HEK293 (cell line): ENCODE measurements around the gene PRKCA.
A peak's percentile ranks its signal among the peaks of the same experiment; 100 is the strongest.

Experiments used
- CTCF ChIA-PET: fragments of 350-600 bp; formaldehyde crosslinking; extraction: SDS; loops from one replicate; lab custom pipeline; 2021; ENCODE audit warnings: antibody characterized with exemption; lab: Yijun Ruan, JAX
- POLR2A ChIA-PET: fragments of 300-600 bp; formaldehyde crosslinking; extraction: SDS; loops from one replicate; lab custom pipeline; 2020; ENCODE audit warnings: antibody characterized with exemption, inconsistent platforms; lab: Yijun Ruan, JAX
- H3K27ac ChIP-seq: fragments of 200-500 bp; sonication (Bioruptor generic); 2 replicates; pipeline ENCODE4 v1.5.1; 2014; ENCODE audit warnings: low read depth, low read length, control low read depth, inconsistent platforms; ENCODE audit errors: extremely low read depth
- H3K36me3 ChIP-seq, 2 experiments: fragments of 200-500 bp in 1 of 2; sonication (Bioruptor generic) in 1 of 2; 1 replicate in 1 of 2; 2 replicates in 1 of 2; pipeline ENCODE4 v1.5.1; 2014 to 2017; ENCODE audit warnings: inconsistent platforms in 2 of 2, low read length in 2 of 2; ENCODE audit not compliant: control insufficient read depth in 2 of 2, insufficient read depth in 1 of 2
- H3K4me1 ChIP-seq: fragments of 200-500 bp; sonication (Bioruptor generic); 2 replicates; pipeline ENCODE4 v1.5.1; 2014; ENCODE audit warnings: mild to moderate bottlenecking, low read length, inconsistent platforms; ENCODE audit not compliant: control insufficient read depth, insufficient read depth
- H3K4me3 ChIP-seq: 2 replicates; pipeline ENCODE4 v1.5.1; 2011; ENCODE audit warnings: low read depth, mild to moderate bottlenecking, control low read depth, low read length, moderate library complexity
- H3K9me3 ChIP-seq: fragments of 200-500 bp; sonication (Bioruptor generic); 2 replicates; pipeline ENCODE4 v1.5.1; 2014; ENCODE audit warnings: low read depth, low read length, inconsistent platforms; ENCODE audit not compliant: control insufficient read depth, insufficient read depth
- BCL11A ChIP-seq: fragments of 450-650 bp; formaldehyde crosslinking; IDR thresholded peaks from 2 replicates; pipeline ENCODE4 v1.5.1; 2016; ENCODE audit warnings: low read depth, missing biosample characterization, missing genetic modification characterization
- GLI2 ChIP-seq: fragments of 450-650 bp; formaldehyde crosslinking; IDR thresholded peaks from 2 replicates; pipeline ENCODE4; 2017; ENCODE audit warnings: missing biosample characterization, missing genetic modification characterization, low read depth, borderline replicate concordance
- GLIS1 ChIP-seq: fragments of 450-650 bp; formaldehyde crosslinking; IDR thresholded peaks from 2 replicates; pipeline ENCODE4 v1.5.1; 2016; ENCODE audit warnings: missing biosample characterization, missing genetic modification characterization
- OSR2 ChIP-seq: fragments of 450-650 bp; formaldehyde crosslinking; IDR thresholded peaks from 2 replicates; pipeline ENCODE4 v1.5.1; 2016; ENCODE audit warnings: missing biosample characterization, missing genetic modification characterization
- SALL2 ChIP-seq: fragments of 450-650 bp; formaldehyde crosslinking; IDR thresholded peaks from 2 replicates; pipeline ENCODE4 v1.5.0; 2017; ENCODE audit warnings: missing biosample characterization, mild to moderate bottlenecking, missing genetic modification characterization, borderline replicate concordance
- TRIM28 ChIP-seq: IDR thresholded peaks from 2 replicates; pipeline ENCODE4 v1.6.1; 2011; ENCODE audit warnings: low read length, control low read depth, borderline replicate concordance
- ZBTB21 ChIP-seq: fragments of 450-650 bp; formaldehyde crosslinking; IDR thresholded peaks from 2 replicates; pipeline ENCODE4 v1.5.1; 2017; ENCODE audit warnings: missing biosample characterization, missing genetic modification characterization
- ZBTB8A ChIP-seq: fragments of 450-650 bp; formaldehyde crosslinking; IDR thresholded peaks from 2 replicates; pipeline ENCODE4 v1.5.1; 2016; ENCODE audit warnings: missing biosample characterization, missing genetic modification characterization
- ZEB2 ChIP-seq: fragments of 450-650 bp; formaldehyde crosslinking; IDR thresholded peaks from 2 replicates; pipeline ENCODE4 v1.5.1; 2016; ENCODE audit warnings: missing biosample characterization, missing genetic modification characterization
- ZNF2 ChIP-seq: fragments of 450-650 bp; formaldehyde crosslinking; IDR thresholded peaks from 2 replicates; pipeline ENCODE4 v1.5.1; 2016; ENCODE audit warnings: missing biosample characterization, missing genetic modification characterization
- ZNF214 ChIP-seq: fragments of 450-650 bp; formaldehyde crosslinking; IDR thresholded peaks from 2 replicates; pipeline ENCODE4 v1.5.1; 2017; ENCODE audit warnings: missing biosample characterization, mild to moderate bottlenecking, missing genetic modification characterization, borderline replicate concordance
- ZNF23 ChIP-seq: fragments of 450-650 bp; formaldehyde crosslinking; IDR thresholded peaks from 2 replicates; pipeline ENCODE4 v1.5.1; 2016; ENCODE audit warnings: missing biosample characterization, missing genetic modification characterization, borderline replicate concordance
- ZNF366 ChIP-seq: fragments of 450-650 bp; formaldehyde crosslinking; conservative IDR thresholded peaks from 2 replicates; pipeline ENCODE4 v1.5.1; 2016; ENCODE audit warnings: missing biosample characterization, missing genetic modification characterization
- ZNF391 ChIP-seq: fragments of 450-650 bp; formaldehyde crosslinking; IDR thresholded peaks from 2 replicates; pipeline ENCODE4 v1.5.1; 2016; ENCODE audit warnings: low read depth, missing biosample characterization, missing genetic modification characterization, borderline replicate concordance
- ZNF404 ChIP-seq: fragments of 450-650 bp; formaldehyde crosslinking; IDR thresholded peaks from 2 replicates; pipeline ENCODE4 v1.5.1; 2017; ENCODE audit warnings: missing biosample characterization, missing genetic modification characterization
- ZNF473 ChIP-seq: fragments of 450-650 bp; formaldehyde crosslinking; IDR thresholded peaks from 2 replicates; pipeline ENCODE4 v1.5.1; 2017; ENCODE audit warnings: missing biosample characterization, missing genetic modification characterization
- ZNF623 ChIP-seq: fragments of 450-650 bp; formaldehyde crosslinking; IDR thresholded peaks from 2 replicates; pipeline ENCODE4 v1.5.1; 2016; ENCODE audit warnings: missing biosample characterization, missing genetic modification characterization
- ZNF629 ChIP-seq: fragments of 450-650 bp; formaldehyde crosslinking; IDR thresholded peaks from 2 replicates; pipeline ENCODE4 v1.5.1; 2017; ENCODE audit warnings: missing biosample characterization, missing genetic modification characterization
- ZNF664 ChIP-seq: fragments of 450-650 bp; formaldehyde crosslinking; IDR thresholded peaks from 2 replicates; pipeline ENCODE4 v1.5.1; 2016; ENCODE audit warnings: missing biosample characterization, missing genetic modification characterization
- ZNF776 ChIP-seq: fragments of 450-650 bp; formaldehyde crosslinking; IDR thresholded peaks from 2 replicates; pipeline ENCODE4 v1.5.0; 2017; ENCODE audit warnings: missing biosample characterization, missing genetic modification characterization, borderline replicate concordance
- TF ChIP-seq, protein P1 (sequence below): fragments of 450-650 bp; formaldehyde crosslinking; IDR thresholded peaks from 2 replicates; pipeline ENCODE4 v1.5.1; 2017; ENCODE audit warnings: missing biosample characterization, missing genetic modification characterization
- TF ChIP-seq, protein P2 (sequence below): fragments of 450-650 bp; formaldehyde crosslinking; IDR thresholded peaks from 2 replicates; pipeline ENCODE4 v1.5.1; 2016; ENCODE audit warnings: missing biosample characterization, missing genetic modification characterization
- TF ChIP-seq, protein P3 (sequence below): fragments of 450-650 bp; formaldehyde crosslinking; IDR thresholded peaks from 2 replicates; pipeline ENCODE4 v1.5.1; 2016; ENCODE audit warnings: missing biosample characterization, missing genetic modification characterization
- TF ChIP-seq, protein P4 (sequence below): fragments of 450-650 bp; formaldehyde crosslinking; IDR thresholded peaks from 2 replicates; pipeline ENCODE4 v1.5.1; 2017; ENCODE audit warnings: missing biosample characterization, missing genetic modification characterization
- TF ChIP-seq, protein P5 (sequence below): fragments of 450-650 bp; formaldehyde crosslinking; IDR thresholded peaks from 2 replicates; pipeline ENCODE4; 2016; ENCODE audit warnings: missing biosample characterization, missing genetic modification characterization
- TF ChIP-seq, protein P6 (sequence below): fragments of 450-650 bp; formaldehyde crosslinking; IDR thresholded peaks from 2 replicates; pipeline ENCODE4 v1.5.0; 2017; ENCODE audit warnings: missing biosample characterization, missing genetic modification characterization, borderline replicate concordance
- TF ChIP-seq, protein P7 (sequence below): IDR thresholded peaks from 2 replicates; pipeline ENCODE4 v1.6.1; 2011; ENCODE audit warnings: mild to moderate bottlenecking, low read depth, low read length, borderline replicate concordance

Gene PRKCA

DNA sequence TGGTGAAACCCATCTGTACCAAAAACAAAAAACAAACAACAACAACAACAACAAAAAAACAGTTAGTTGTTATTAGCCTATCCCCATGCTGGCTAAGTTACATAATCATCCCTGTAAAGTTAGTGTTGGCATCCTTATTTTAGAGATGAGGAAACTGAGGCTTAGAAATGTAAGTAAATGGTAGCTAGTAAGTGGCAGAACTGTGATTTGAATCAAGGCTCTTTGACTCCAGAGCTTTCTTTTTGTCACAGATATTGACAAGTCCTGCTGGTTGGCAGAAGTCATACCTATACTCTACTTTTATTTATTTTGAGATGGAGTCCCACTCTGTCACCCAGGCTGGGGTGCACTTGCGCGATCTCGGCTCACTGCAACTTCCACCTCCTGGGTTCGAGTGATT lies 42.1 kb downstream of the PRKCA start (continued):
- no peak for TF ChIP-seq GLIS1 (tag by site-specific recombination)
- no peak for TF ChIP-seq ZBTB21 (tag by site-specific recombination)
- no peak for TF ChIP-seq ZNF664 (tag by site-specific recombination)
- no peak for TF ChIP-seq ZNF623

DNA sequence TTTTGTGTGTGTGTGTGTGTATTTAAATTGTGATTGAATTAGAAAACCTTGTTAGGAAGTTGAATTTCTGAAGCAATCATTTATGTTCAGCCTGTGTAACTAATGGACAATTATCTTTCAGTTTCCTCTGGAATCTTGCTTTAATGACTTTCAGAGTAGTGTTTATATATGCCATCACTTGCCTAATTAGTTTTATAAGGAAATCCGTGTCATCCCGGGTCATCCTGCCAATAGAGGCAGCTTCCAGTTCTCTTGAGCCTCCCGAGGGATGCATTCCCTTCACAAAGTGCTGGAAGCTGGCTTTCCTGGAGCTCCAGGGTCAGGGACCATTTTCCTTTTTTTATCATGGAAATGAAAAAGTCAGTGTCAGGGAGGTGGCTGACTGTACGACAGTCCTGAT lies 42.9 kb downstream of the PRKCA start:
- ChIA-PET POLR2A (interaction anchor here (0.6 kb wide), 1 partner anchor 68 kb away, joined by 3 read pairs; no protein-coding TSS in a partner anchor), CTCF (interaction anchor here (0.9 to 2.0 kb wide), 2 partner anchors 9 to 145 kb away, joined by 4 to 8 read pairs; no protein-coding TSS in a partner anchor)
- Histone ChIP-seq H3K36me3 (no peaks in the 10 kb centered on the region), H3K4me1 (peaks cover 47% of the 10 kb centered on the region), H3K27ac (no peak overlapping the region), H3K9me3 (no peaks in the 10 kb centered on the region), H3K4me3 (no peak overlapping the region)
- TF ChIP-seq ZNF2 (tag by site-specific recombination): no peak
- TF ChIP-seq BCL11A (tag by site-specific recombination): peak; percentile 48; the same call in 1 of the 2 replicates
- TF ChIP-seq, protein P1, sequence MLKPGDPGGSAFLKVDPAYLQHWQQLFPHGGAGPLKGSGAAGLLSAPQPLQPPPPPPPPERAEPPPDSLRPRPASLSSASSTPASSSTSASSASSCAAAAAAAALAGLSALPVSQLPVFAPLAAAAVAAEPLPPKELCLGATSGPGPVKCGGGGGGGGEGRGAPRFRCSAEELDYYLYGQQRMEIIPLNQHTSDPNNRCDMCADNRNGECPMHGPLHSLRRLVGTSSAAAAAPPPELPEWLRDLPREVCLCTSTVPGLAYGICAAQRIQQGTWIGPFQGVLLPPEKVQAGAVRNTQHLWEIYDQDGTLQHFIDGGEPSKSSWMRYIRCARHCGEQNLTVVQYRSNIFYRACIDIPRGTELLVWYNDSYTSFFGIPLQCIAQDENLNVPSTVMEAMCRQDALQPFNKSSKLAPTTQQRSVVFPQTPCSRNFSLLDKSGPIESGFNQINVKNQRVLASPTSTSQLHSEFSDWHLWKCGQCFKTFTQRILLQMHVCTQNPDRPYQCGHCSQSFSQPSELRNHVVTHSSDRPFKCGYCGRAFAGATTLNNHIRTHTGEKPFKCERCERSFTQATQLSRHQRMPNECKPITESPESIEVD (tag by site-specific recombination): peak; percentile 96
- peak; percentile 71 for TF ChIP-seq ZEB2
- TF ChIP-seq TRIM28: no peak
- TF ChIP-seq ZNF404: no peak
- TF ChIP-seq, protein P2, sequence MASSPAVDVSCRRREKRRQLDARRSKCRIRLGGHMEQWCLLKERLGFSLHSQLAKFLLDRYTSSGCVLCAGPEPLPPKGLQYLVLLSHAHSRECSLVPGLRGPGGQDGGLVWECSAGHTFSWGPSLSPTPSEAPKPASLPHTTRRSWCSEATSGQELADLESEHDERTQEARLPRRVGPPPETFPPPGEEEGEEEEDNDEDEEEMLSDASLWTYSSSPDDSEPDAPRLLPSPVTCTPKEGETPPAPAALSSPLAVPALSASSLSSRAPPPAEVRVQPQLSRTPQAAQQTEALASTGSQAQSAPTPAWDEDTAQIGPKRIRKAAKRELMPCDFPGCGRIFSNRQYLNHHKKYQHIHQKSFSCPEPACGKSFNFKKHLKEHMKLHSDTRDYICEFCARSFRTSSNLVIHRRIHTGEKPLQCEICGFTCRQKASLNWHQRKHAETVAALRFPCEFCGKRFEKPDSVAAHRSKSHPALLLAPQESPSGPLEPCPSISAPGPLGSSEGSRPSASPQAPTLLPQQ (tag by site-specific recombination): no peak
- TF ChIP-seq, protein P3, sequence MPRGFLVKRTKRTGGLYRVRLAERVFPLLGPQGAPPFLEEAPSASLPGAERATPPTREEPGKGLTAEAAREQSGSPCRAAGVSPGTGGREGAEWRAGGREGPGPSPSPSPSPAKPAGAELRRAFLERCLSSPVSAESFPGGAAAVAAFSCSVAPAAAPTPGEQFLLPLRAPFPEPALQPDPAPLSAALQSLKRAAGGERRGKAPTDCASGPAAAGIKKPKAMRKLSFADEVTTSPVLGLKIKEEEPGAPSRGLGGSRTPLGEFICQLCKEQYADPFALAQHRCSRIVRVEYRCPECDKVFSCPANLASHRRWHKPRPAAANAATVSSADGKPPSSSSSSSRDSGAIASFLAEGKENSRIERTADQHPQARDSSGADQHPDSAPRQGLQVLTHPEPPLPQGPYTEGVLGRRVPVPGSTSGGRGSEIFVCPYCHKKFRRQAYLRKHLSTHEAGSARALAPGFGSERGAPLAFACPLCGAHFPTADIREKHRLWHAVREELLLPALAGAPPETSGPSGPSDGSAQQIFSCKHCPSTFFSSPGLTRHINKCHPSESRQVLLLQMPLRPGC (tag by site-specific recombination): peak; percentile 81
- TF ChIP-seq, protein P4, sequence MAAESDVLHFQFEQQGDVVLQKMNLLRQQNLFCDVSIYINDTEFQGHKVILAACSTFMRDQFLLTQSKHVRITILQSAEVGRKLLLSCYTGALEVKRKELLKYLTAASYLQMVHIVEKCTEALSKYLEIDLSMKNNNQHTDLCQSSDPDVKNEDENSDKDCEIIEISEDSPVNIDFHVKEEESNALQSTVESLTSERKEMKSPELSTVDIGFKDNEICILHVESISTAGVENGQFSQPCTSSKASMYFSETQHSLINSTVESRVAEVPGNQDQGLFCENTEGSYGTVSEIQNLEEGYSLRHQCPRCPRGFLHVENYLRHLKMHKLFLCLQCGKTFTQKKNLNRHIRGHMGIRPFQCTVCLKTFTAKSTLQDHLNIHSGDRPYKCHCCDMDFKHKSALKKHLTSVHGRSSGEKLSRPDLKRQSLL: no peak
- no peak for TF ChIP-seq ZBTB8A (tag by site-specific recombination)
- no peak for TF ChIP-seq SALL2 (tag by site-specific recombination)
- peak; percentile 44; the same call in 1 of the 2 replicates for TF ChIP-seq ZNF629 (tag by site-specific recombination)
- peak; percentile 69 for TF ChIP-seq ZNF366 (tag by site-specific recombination)
- TF ChIP-seq ZNF214 (tag by site-specific recombination): no peak
- peak; percentile 35; the same call in 1 of the 2 replicates for TF ChIP-seq GLI2 (tag by site-specific recombination)
- TF ChIP-seq, protein P5, sequence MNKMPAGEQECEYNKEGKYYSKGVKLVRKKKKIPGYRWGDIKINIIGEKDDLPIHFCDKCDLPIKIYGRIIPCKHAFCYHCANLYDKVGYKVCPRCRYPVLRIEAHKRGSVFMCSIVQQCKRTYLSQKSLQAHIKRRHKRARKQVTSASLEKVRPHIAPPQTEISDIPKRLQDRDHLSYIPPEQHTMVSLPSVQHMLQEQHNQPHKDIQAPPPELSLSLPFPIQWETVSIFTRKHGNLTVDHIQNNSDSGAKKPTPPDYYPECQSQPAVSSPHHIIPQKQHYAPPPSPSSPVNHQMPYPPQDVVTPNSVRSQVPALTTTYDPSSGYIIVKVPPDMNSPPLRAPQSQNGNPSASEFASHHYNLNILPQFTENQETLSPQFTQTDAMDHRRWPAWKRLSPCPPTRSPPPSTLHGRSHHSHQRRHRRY (tag by site-specific recombination): no peak
- peak; percentile 94 for TF ChIP-seq OSR2 (tag by site-specific recombination)
- TF ChIP-seq ZNF776 (tag by site-specific recombination): no peak
- TF ChIP-seq ZNF23 (tag by site-specific recombination): no peak
- TF ChIP-seq ZNF391 (tag by site-specific recombination): no peak
- TF ChIP-seq, protein P6, sequence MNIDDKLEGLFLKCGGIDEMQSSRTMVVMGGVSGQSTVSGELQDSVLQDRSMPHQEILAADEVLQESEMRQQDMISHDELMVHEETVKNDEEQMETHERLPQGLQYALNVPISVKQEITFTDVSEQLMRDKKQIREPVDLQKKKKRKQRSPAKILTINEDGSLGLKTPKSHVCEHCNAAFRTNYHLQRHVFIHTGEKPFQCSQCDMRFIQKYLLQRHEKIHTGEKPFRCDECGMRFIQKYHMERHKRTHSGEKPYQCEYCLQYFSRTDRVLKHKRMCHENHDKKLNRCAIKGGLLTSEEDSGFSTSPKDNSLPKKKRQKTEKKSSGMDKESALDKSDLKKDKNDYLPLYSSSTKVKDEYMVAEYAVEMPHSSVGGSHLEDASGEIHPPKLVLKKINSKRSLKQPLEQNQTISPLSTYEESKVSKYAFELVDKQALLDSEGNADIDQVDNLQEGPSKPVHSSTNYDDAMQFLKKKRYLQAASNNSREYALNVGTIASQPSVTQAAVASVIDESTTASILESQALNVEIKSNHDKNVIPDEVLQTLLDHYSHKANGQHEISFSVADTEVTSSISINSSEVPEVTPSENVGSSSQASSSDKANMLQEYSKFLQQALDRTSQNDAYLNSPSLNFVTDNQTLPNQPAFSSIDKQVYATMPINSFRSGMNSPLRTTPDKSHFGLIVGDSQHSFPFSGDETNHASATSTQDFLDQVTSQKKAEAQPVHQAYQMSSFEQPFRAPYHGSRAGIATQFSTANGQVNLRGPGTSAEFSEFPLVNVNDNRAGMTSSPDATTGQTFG (tag by site-specific recombination): no peak
- TF ChIP-seq, protein P7, sequence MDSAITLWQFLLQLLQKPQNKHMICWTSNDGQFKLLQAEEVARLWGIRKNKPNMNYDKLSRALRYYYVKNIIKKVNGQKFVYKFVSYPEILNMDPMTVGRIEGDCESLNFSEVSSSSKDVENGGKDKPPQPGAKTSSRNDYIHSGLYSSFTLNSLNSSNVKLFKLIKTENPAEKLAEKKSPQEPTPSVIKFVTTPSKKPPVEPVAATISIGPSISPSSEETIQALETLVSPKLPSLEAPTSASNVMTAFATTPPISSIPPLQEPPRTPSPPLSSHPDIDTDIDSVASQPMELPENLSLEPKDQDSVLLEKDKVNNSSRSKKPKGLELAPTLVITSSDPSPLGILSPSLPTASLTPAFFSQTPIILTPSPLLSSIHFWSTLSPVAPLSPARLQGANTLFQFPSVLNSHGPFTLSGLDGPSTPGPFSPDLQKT: no peak
- TF ChIP-seq ZNF473 (tag by site-specific recombination): no peak
